ENCODE results near the gene ADCK1. TPM values are rescaled to one million over a fixed set of nuclear protein-coding genes. Genes with fewer than 3 reads are reported as not detected.

Gene ADCK1
- total and polyA plus RNA-seq, 2 experiments from 2014 or later, result 8.2 to 16.4 TPM

GRCh38 chr14:77869340-77869739 is 69.4 kb downstream of the ADCK1 start:
- Histone ChIP-seq H4K20me1 (ENCODE audit: insufficient read depth, poor library complexity, severe bottlenecking) (no peaks in the 10 kb centered on the region), H3K4me2 (no peak overlapping the region), H3K4me1 (ENCODE audit: insufficient read depth) (no peaks in the 10 kb centered on the region), H3K36me3 (replicated peaks; ENCODE audit: insufficient read depth, low read depth) (no peaks in the 10 kb centered on the region), H3K9me3 (ENCODE audit: low read depth) (no peaks in the 10 kb centered on the region), H3K4me3 (no peak overlapping the region), H3K27me3 (no peaks in the 10 kb centered on the region), H3K79me2 (no peaks in the 10 kb centered on the region), H3K27ac (no peak overlapping the region), H2AFZ (no peak overlapping the region), H3K9me2 (replicated peaks; ENCODE audit: insufficient read depth) (no peaks in the 10 kb centered on the region)
- DNase-seq (ENCODE audit: low spot score), result no peak
- TF ChIP-seq EZH2 (IDR thresholded peaks at IDR 0.05; ENCODE audit: borderline replicate concordance) (no peak), EZH2phosphoT487 (IDR thresholded peaks at IDR 0.05; ENCODE audit: low read depth, severe bottlenecking, unreplicated experiment) (no peak), CTCF (IDR thresholded peaks at IDR 0.05; ENCODE audit: poor library complexity) (no peak)

GRCh38 chr14:77870646-77871045 is 70.7 kb downstream of the ADCK1 start:
- Histone ChIP-seq H3K79me2 (no peaks in the 10 kb centered on the region), H3K9me2 (replicated peaks; ENCODE audit: insufficient read depth) (no peaks in the 10 kb centered on the region), H3K27ac (no peak overlapping the region), H3K4me3 (no peak overlapping the region), H4K20me1 (ENCODE audit: insufficient read depth, poor library complexity, severe bottlenecking) (no peaks in the 10 kb centered on the region), H3K9me3 (ENCODE audit: low read depth) (no peaks in the 10 kb centered on the region), H3K4me1 (ENCODE audit: insufficient read depth) (no peaks in the 10 kb centered on the region), H3K27me3 (no peaks in the 10 kb centered on the region), H2AFZ (no peak overlapping the region), H3K36me3 (replicated peaks; ENCODE audit: insufficient read depth, low read depth) (no peaks in the 10 kb centered on the region), H3K4me2 (no peak overlapping the region)
- DNase-seq (ENCODE audit: low spot score), result no peak
- WGBS (ENCODE audit: low lambda C conversion rate, missing lambda C conversion rate), result 76% methylated on average over 4 of the region's 4 CpGs
- TF ChIP-seq EZH2phosphoT487 (IDR thresholded peaks at IDR 0.05; ENCODE audit: low read depth, severe bottlenecking, unreplicated experiment), result no peak

- Histone ChIP-seq H2AFZ (no peak overlapping the region), H4K20me1 (ENCODE audit: insufficient read depth, poor library complexity, severe bottlenecking) (no peaks in the 10 kb centered on the region), H3K27ac (no peak overlapping the region), H3K9me3 (ENCODE audit: low read depth) (no peaks in the 10 kb centered on the region), H3K9me2 (replicated peaks; ENCODE audit: insufficient read depth) (no peaks in the 10 kb centered on the region), H3K4me1 (ENCODE audit: insufficient read depth) (no peaks in the 10 kb centered on the region), H3K79me2 (no peaks in the 10 kb centered on the region), H3K27me3 (no peaks in the 10 kb centered on the region), H3K36me3 (replicated peaks; ENCODE audit: insufficient read depth, low read depth) (no peaks in the 10 kb centered on the region), H3K4me2 (no peak overlapping the region), H3K4me3 (no peak overlapping the region)
- TF ChIP-seq CTCF (IDR thresholded peaks at IDR 0.05; ENCODE audit: poor library complexity) (no peak), EZH2 (IDR thresholded peaks at IDR 0.05; ENCODE audit: borderline replicate concordance) (no peak), EZH2phosphoT487 (IDR thresholded peaks at IDR 0.05; ENCODE audit: low read depth, severe bottlenecking, unreplicated experiment) (no peak)
- WGBS (ENCODE audit: low lambda C conversion rate, missing lambda C conversion rate), result 89% methylated on average over 8 of the region's 8 CpGs
- no peak for DNase-seq (ENCODE audit: low spot score)
These were observed 72.2 kb downstream of the ADCK1 start for GRCh38 chr14:77872152-77872551.

- no peak overlapping the region for H3K4me3 ChIP-seq
- TF ChIP-seq CTCF (IDR thresholded peaks at IDR 0.05; ENCODE audit: poor library complexity), result no peak
- TF ChIP-seq EZH2phosphoT487 (IDR thresholded peaks at IDR 0.05; ENCODE audit: low read depth, severe bottlenecking, unreplicated experiment), result no peak
- TF ChIP-seq EZH2 (IDR thresholded peaks at IDR 0.05; ENCODE audit: borderline replicate concordance), result no peak
- WGBS (ENCODE audit: low lambda C conversion rate, missing lambda C conversion rate), result 92% methylated on average over 4 of the region's 4 CpGs
- H3K4me2 ChIP-seq, result no peak overlapping the region
- no peaks in the 10 kb centered on the region for H3K36me3 ChIP-seq (replicated peaks; ENCODE audit: insufficient read depth, low read depth)
- no peak for DNase-seq (ENCODE audit: low spot score)
- H2AFZ ChIP-seq, result no peak overlapping the region
- no peaks in the 10 kb centered on the region for H3K27me3 ChIP-seq
- no peak overlapping the region for H3K27ac ChIP-seq
- no peaks in the 10 kb centered on the region for H3K79me2 ChIP-seq
- no peaks in the 10 kb centered on the region for H3K9me2 ChIP-seq (replicated peaks; ENCODE audit: insufficient read depth)
- H4K20me1 ChIP-seq (ENCODE audit: insufficient read depth, poor library complexity, severe bottlenecking), result no peaks in the 10 kb centered on the region
- H3K4me1 ChIP-seq (ENCODE audit: insufficient read depth), result no peaks in the 10 kb centered on the region
- no peaks in the 10 kb centered on the region for H3K9me3 ChIP-seq (ENCODE audit: low read depth)
These were observed 73.1 kb downstream of the ADCK1 start for GRCh38 chr14:77872983-77873382.
